Neural progenitor cell (in vitro differentiated cells): ENCODE measurements around the gene PUSL1. TPM values are rescaled to one million over a fixed set of nuclear protein-coding genes. Genes with fewer than 3 reads are reported as not detected.

Experiments
- DNase-seq: peaks from one replicate; pipeline ENCODE4 v3.0.0-alpha.2; 2016; ENCODE audit warnings: low spot score
- H2AFZ ChIP-seq: fragments of 200-600 bp; sonication (generic); replicated peaks from 2 replicates; pipeline ENCODE4 v1.6.1; 2016; ENCODE audit warnings: antibody characterized with exemption
- H3F3A ChIP-seq: fragments of 200-600 bp; sonication (generic); 2 replicates; pipeline ENCODE4 v1.6.1; 2016; ENCODE audit warnings: antibody characterized with exemption, low read depth
- H3K27ac ChIP-seq: fragments of 200-600 bp; sonication (generic); 2 replicates; pipeline ENCODE4 v1.5.1; 2016; ENCODE audit warnings: mild to moderate bottlenecking
- H3K27me3 ChIP-seq: fragments of 200-600 bp; sonication (generic); 2 replicates; pipeline ENCODE4 v1.6.1; 2016; ENCODE audit warnings: mild to moderate bottlenecking, moderate library complexity
- H3K36me3 ChIP-seq: fragments of 200-600 bp; sonication (generic); 2 replicates; pipeline ENCODE4 v1.5.1; 2016
- H3K4me1 ChIP-seq: fragments of 200-600 bp; sonication (generic); 2 replicates; pipeline ENCODE4 v1.6.1; 2016; ENCODE audit warnings: mixed run types
- H3K4me2 ChIP-seq: fragments of 200-600 bp; sonication (generic); 2 replicates; pipeline ENCODE4 v1.6.1; 2016
- H3K4me3 ChIP-seq: fragments of 200-600 bp; sonication (generic); 2 replicates; pipeline ENCODE4 v1.5.1; 2016
- H3K79me2 ChIP-seq: fragments of 200-600 bp; sonication (generic); 2 replicates; pipeline ENCODE4 v1.6.1; 2016; ENCODE audit warnings: low read depth
- H3K9ac ChIP-seq: fragments of 200-600 bp; sonication (generic); 2 replicates; pipeline ENCODE4 v1.6.1; 2016
- H3K9me3 ChIP-seq: fragments of 200-600 bp; sonication (generic); 2 replicates; pipeline ENCODE4 v1.5.1; 2016; ENCODE audit warnings: low read depth
- H4K20me1 ChIP-seq: fragments of 200-600 bp; sonication (generic); 2 replicates; pipeline ENCODE4 v1.6.1; 2016; ENCODE audit warnings: low read depth
- H3K27ac Mint-ChIP-seq: 3 replicates; pipeline ENCODE4 v1.8.0; 2021; ENCODE audit warnings: mixed read lengths
- H3K27me3 Mint-ChIP-seq: 2 replicates; pipeline ENCODE4 v1.8.0; 2022; ENCODE audit warnings: low read depth, mild to moderate bottlenecking, inconsistent platforms, moderate library complexity, mixed read lengths; ENCODE audit not compliant: insufficient read depth
- H3K36me3 Mint-ChIP-seq: 3 replicates; pipeline ENCODE4 v1.8.0; 2021; ENCODE audit warnings: mixed read lengths
- H3K4me1 Mint-ChIP-seq: 3 replicates; pipeline ENCODE4 v1.8.0; 2021; ENCODE audit warnings: mixed read lengths
- H3K4me3 Mint-ChIP-seq: 3 replicates; pipeline ENCODE4 v1.8.0; 2021; ENCODE audit warnings: mild to moderate bottlenecking, moderate library complexity, mixed read lengths
- H3K9me3 Mint-ChIP-seq: 3 replicates; pipeline ENCODE4 v1.8.0; 2020; ENCODE audit warnings: mixed read lengths
- CTCF ChIP-seq: fragments of 200-600 bp; sonication (generic); IDR thresholded peaks from 2 replicates; pipeline ENCODE4 v1.5.1; 2017; ENCODE audit warnings: antibody characterized with exemption, mild to moderate bottlenecking
- EZH2 ChIP-seq: fragments of 200-600 bp; sonication (generic); IDR thresholded peaks from 2 replicates; pipeline ENCODE4 v1.6.1; 2017; ENCODE audit warnings: antibody characterized with exemption, mild to moderate bottlenecking, moderate library complexity
- EZH2phosphoT487 ChIP-seq: fragments of 200-600 bp; sonication (generic); IDR thresholded peaks from 2 replicates; pipeline ENCODE4 v1.6.1; 2017; ENCODE audit warnings: antibody characterized with exemption
- total RNA-seq: library from RNA; depleted of rRNA; stranded (reverse); fragments of >200 nt; gene quantifications from 2 replicates; pipeline ENCODE4 v1.2.3, GENCODE V29; 2015; ENCODE audit warnings: low replicate concordance

Gene PUSL1
- total RNA-seq, 1 donor from 2014 or later, result 3.7 TPM

- H3K9me3 ChIP-seq, result no peaks in the 10 kb centered on the region
- H3K9me3 Mint-ChIP-seq, result no peaks in the 10 kb centered on the region
- H3K27ac ChIP-seq, result no peak overlapping the region
- H3K4me2 ChIP-seq, result no peak overlapping the region
- no peak overlapping the region for H3K9ac ChIP-seq
- peaks cover 28% of the 10 kb centered on the region for H3F3A ChIP-seq
- peaks cover 6% of the 10 kb centered on the region for H3K36me3 Mint-ChIP-seq
- H3K36me3 ChIP-seq, result no peaks in the 10 kb centered on the region
- no peak overlapping the region for H3K4me3 ChIP-seq
- peaks cover 6% of the 10 kb centered on the region for H3K4me1 Mint-ChIP-seq
- no peak overlapping the region for H2AFZ ChIP-seq
- H4K20me1 ChIP-seq, result peaks cover 63% of the 10 kb centered on the region
- no peak for DNase-seq
- H3K79me2 ChIP-seq, result peaks cover 19% of the 10 kb centered on the region
- H3K4me3 Mint-ChIP-seq, result no peak overlapping the region
- peaks cover 17% of the 10 kb centered on the region for H3K4me1 ChIP-seq
- TF ChIP-seq EZH2 (no peak), CTCF (no peak), EZH2phosphoT487 (no peak)
- H3K27me3 ChIP-seq, result peaks cover 10% of the 10 kb centered on the region
- no peak overlapping the region for H3K27ac Mint-ChIP-seq
- H3K27me3 Mint-ChIP-seq, result peaks cover 4% of the 10 kb centered on the region
Measured at GRCh38 chr1:1312450-1313314, 4.3 kb downstream of the PUSL1 start.

GRCh38 chr1:1313500-1314236, 5.3 kb downstream of the PUSL1 start:
- H3K27ac Mint-ChIP-seq, result no peak overlapping the region

GRCh38 chr1:1314237-1314586, 5.8 kb downstream of the PUSL1 start:
- H3K36me3 ChIP-seq, result no peaks in the 10 kb centered on the region
- H3K27ac ChIP-seq, result no peak overlapping the region
- no peak overlapping the region for H2AFZ ChIP-seq
- no peak overlapping the region for H3K27ac Mint-ChIP-seq
- H3K27me3 ChIP-seq, result peaks cover 4% of the 10 kb centered on the region
- TF ChIP-seq EZH2 (no peak), CTCF (no peak), EZH2phosphoT487 (no peak)
- H3K9ac ChIP-seq, result no peak overlapping the region
- peaks cover 70% of the 10 kb centered on the region for H4K20me1 ChIP-seq
- H3F3A ChIP-seq, result peaks cover 22% of the 10 kb centered on the region
- no peaks in the 10 kb centered on the region for H3K9me3 Mint-ChIP-seq
- no peak overlapping the region for H3K4me3 ChIP-seq
- no peaks in the 10 kb centered on the region for H3K9me3 ChIP-seq
- H3K4me1 Mint-ChIP-seq, result peaks cover 6% of the 10 kb centered on the region
- H3K36me3 Mint-ChIP-seq, result peaks cover 8% of the 10 kb centered on the region
- peaks cover 8% of the 10 kb centered on the region for H3K27me3 Mint-ChIP-seq
- no peak for DNase-seq
- no peak overlapping the region for H3K4me3 Mint-ChIP-seq
- H3K4me2 ChIP-seq, result no peak overlapping the region
- peaks cover 33% of the 10 kb centered on the region for H3K79me2 ChIP-seq
- H3K4me1 ChIP-seq, result peaks cover 12% of the 10 kb centered on the region

More at GRCh38 chr1:1313500-1314236, 5.3 kb downstream of the PUSL1 start:
- no peak overlapping the region for H3K27ac ChIP-seq
- peaks cover 10% of the 10 kb centered on the region for H3K27me3 ChIP-seq
- no peak overlapping the region for H2AFZ ChIP-seq
- TF ChIP-seq CTCF, result no peak
- no peak for TF ChIP-seq EZH2
- TF ChIP-seq EZH2phosphoT487, result no peak
- no peak overlapping the region for H3K4me2 ChIP-seq
- H3K9me3 ChIP-seq, result no peaks in the 10 kb centered on the region
- no peaks in the 10 kb centered on the region for H3K9me3 Mint-ChIP-seq
- H3K4me1 Mint-ChIP-seq, result peaks cover 6% of the 10 kb centered on the region
- no peaks in the 10 kb centered on the region for H3K36me3 ChIP-seq
- peaks cover 6% of the 10 kb centered on the region for H3K36me3 Mint-ChIP-seq
- peaks cover 17% of the 10 kb centered on the region for H3K4me1 ChIP-seq
- peaks cover 4% of the 10 kb centered on the region for H3K27me3 Mint-ChIP-seq
- peaks cover 70% of the 10 kb centered on the region for H4K20me1 ChIP-seq
- DNase-seq, result no peak
- no peak overlapping the region for H3K9ac ChIP-seq
- H3K4me3 ChIP-seq, result no peak overlapping the region
- no peak overlapping the region for H3K4me3 Mint-ChIP-seq
- H3F3A ChIP-seq, result peaks cover 25% of the 10 kb centered on the region
- H3K79me2 ChIP-seq, result peaks cover 28% of the 10 kb centered on the region
